HFFc6 (cell line): ENCODE results near the gene HSFX4. TPM values are rescaled to one million over a fixed set of nuclear protein-coding genes. Genes with fewer than 3 reads are reported as not detected.
A peak's percentile ranks its signal among the peaks of the same experiment; 100 is the strongest.

ENCODE experiments used
- DNase-seq: peaks from one replicate; pipeline ENCODE4 v3.0.0-alpha.2; 2018
- H3K27ac Mint-ChIP-seq: 2 replicates; pipeline ENCODE4 v1.8.0; 2020; ENCODE audit warnings: mild to moderate bottlenecking, mixed read lengths
- H3K27me3 Mint-ChIP-seq: 2 replicates; pipeline ENCODE4 v1.8.0; 2021; ENCODE audit warnings: mild to moderate bottlenecking, moderate library complexity, mixed read lengths; ENCODE audit not compliant: insufficient read depth
- H3K36me3 Mint-ChIP-seq: 2 replicates; pipeline ENCODE4 v1.8.0; 2021; ENCODE audit warnings: low read depth, mixed read lengths
- H3K4me1 Mint-ChIP-seq: 2 replicates; pipeline ENCODE4 v1.8.0; 2020; ENCODE audit warnings: low read depth, mixed read lengths
- H3K4me3 Mint-ChIP-seq: 2 replicates; pipeline ENCODE4 v1.8.0; 2020; ENCODE audit warnings: mild to moderate bottlenecking, moderate library complexity, mixed read lengths
- H3K9me3 Mint-ChIP-seq: 2 replicates; pipeline ENCODE4 v1.8.0; 2020; ENCODE audit warnings: mild to moderate bottlenecking, mixed read lengths
- total RNA-seq, 6 experiments: library from RNA; stranded (reverse); fragmentation: NEBNext Ultra II Directional; extraction: Animal tissue kit (Norgen Biotek cat#: 25700); gene quantifications; 2 replicates in 1 of 6; 3 replicates in 5 of 6; pipeline ENCODE4 v1.2.3, GENCODE V29; 2021
- TF ChIP-seq, protein P1 (sequence below): fragments of 200-600 bp; sonication (generic); IDR thresholded peaks from 2 replicates; pipeline ENCODE4 v1.5.0; 2021; ENCODE audit warnings: antibody characterized with exemption, mild to moderate bottlenecking

Gene HSFX4
- total RNA-seq, 6 experiments from 2014 or later, result not detected

GRCh38 chrX:149949743-149950436 is 20.5 kb downstream of the HSFX4 start:
- H3K36me3 Mint-ChIP-seq, result no peaks in the 10 kb centered on the region
- no peaks in the 10 kb centered on the region for H3K27me3 Mint-ChIP-seq
- TF ChIP-seq, protein P1, sequence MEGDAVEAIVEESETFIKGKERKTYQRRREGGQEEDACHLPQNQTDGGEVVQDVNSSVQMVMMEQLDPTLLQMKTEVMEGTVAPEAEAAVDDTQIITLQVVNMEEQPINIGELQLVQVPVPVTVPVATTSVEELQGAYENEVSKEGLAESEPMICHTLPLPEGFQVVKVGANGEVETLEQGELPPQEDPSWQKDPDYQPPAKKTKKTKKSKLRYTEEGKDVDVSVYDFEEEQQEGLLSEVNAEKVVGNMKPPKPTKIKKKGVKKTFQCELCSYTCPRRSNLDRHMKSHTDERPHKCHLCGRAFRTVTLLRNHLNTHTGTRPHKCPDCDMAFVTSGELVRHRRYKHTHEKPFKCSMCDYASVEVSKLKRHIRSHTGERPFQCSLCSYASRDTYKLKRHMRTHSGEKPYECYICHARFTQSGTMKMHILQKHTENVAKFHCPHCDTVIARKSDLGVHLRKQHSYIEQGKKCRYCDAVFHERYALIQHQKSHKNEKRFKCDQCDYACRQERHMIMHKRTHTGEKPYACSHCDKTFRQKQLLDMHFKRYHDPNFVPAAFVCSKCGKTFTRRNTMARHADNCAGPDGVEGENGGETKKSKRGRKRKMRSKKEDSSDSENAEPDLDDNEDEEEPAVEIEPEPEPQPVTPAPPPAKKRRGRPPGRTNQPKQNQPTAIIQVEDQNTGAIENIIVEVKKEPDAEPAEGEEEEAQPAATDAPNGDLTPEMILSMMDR, result no peak
- DNase-seq, result no peak
- H3K9me3 Mint-ChIP-seq, result no peaks in the 10 kb centered on the region
- peaks cover 10% of the 10 kb centered on the region for H3K4me1 Mint-ChIP-seq
- H3K27ac Mint-ChIP-seq, result peak overlapping the region; percentile 21; the same call in 1 of the 2 replicates
- H3K4me3 Mint-ChIP-seq, result no peak overlapping the region

DNA sequence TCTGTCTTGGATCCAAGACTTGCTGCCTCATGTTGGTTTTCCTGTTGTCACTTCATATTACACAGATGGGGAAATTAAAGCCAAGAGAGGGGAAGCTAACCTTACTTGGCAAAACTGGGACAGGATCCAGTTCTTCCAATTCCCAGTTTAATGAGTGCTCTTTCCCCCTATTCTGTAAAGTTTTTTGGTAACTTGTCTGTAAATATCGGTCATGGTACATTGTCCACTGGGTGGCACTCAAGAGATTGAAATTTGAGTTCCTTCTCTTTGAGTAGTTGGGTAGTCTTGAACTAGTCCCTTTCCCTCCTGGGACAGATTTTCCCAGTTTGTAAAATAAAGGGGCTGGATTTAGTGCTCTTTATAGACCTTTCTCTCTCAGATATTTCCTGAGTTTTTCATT is 21.3 kb downstream of the HSFX4 start:
- TF ChIP-seq, protein P1, result peak; percentile 72
- peak; percentile 55 for DNase-seq
- Mint-ChIP-seq H3K4me3 (no peak overlapping the region), H3K9me3 (no peaks in the 10 kb centered on the region), H3K27me3 (no peaks in the 10 kb centered on the region), H3K4me1 (peaks cover 10% of the 10 kb centered on the region), H3K27ac (no peak overlapping the region), H3K36me3 (no peaks in the 10 kb centered on the region)

DNA sequence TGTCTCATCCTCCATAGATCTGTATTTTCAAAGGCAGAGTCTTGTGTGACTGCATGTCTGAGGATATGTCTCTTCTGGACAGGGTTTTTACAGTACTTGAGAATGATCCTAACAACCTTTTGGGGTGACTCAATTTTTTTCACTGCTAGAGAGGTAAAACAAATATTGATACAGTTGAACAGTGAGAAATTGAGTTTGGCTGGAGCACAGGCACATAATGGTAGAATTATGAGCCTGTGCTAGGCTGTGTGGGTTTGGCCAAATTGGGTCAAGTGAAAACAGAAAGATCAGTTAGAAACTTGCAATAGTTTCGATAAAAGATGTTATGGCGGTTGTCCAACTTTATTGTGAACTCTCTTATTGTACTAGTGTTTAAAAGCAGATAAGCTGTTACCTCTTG is 32.2 kb downstream of the HSFX4 start:
- no peak overlapping the region for H3K27ac Mint-ChIP-seq
- H3K4me3 Mint-ChIP-seq, result no peak overlapping the region
- H3K27me3 Mint-ChIP-seq, result no peaks in the 10 kb centered on the region
- H3K4me1 Mint-ChIP-seq, result peaks cover 11% of the 10 kb centered on the region
- no peaks in the 10 kb centered on the region for H3K9me3 Mint-ChIP-seq
- TF ChIP-seq, protein P1, result no peak
- no peak for DNase-seq
- no peaks in the 10 kb centered on the region for H3K36me3 Mint-ChIP-seq

DNA sequence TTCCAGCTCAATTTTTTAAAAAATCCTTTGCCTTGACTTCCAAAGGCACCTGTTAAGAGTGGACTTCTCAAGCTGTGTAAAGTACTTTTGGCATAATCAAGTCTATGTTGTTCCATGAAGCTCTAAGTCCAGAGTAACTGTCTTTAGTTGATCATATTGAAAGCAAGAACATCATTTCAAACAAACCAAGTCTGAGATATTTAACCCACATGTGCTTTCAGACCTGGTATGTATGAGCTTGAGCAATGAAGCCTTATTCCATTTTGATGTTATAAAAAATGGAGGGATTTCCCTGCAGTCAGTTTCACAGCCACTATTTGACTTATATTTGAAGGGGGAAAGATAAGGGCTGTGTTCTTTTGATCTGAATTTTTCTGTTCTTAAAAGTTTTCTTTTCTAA is 32.6 kb downstream of the HSFX4 start:
- TF ChIP-seq, protein P1, result no peak
- peaks cover 11% of the 10 kb centered on the region for H3K4me1 Mint-ChIP-seq
- H3K36me3 Mint-ChIP-seq, result no peaks in the 10 kb centered on the region

GRCh38 chrX:149962859-149963757 is 33.7 kb downstream of the HSFX4 start:
- Mint-ChIP-seq H3K4me3 (no peak overlapping the region), H3K27me3 (no peaks in the 10 kb centered on the region), H3K4me1 (peaks cover 6% of the 10 kb centered on the region; the same call in 1 of the 2 replicates), H3K36me3 (no peaks in the 10 kb centered on the region), H3K9me3 (no peaks in the 10 kb centered on the region), H3K27ac (no peak overlapping the region)
- peak; percentile 28 for DNase-seq
- TF ChIP-seq, protein P1, result peak; percentile 83

More for the DNA sequence above, 32.6 kb downstream of the HSFX4 start:
- no peaks in the 10 kb centered on the region for H3K9me3 Mint-ChIP-seq
- H3K27me3 Mint-ChIP-seq, result no peaks in the 10 kb centered on the region
- no peak for DNase-seq
- H3K27ac Mint-ChIP-seq, result no peak overlapping the region
- H3K4me3 Mint-ChIP-seq, result no peak overlapping the region
